Choroid plexus epithelial cell (primary cell): ENCODE measurements around the gene MYT1.

Experiments
- DNase-seq: peaks from one replicate; pipeline ENCODE4 v3.0.0-alpha.2; 2010; ENCODE audit warnings: low read depth
- H3K4me3 ChIP-seq: 2 replicates; pipeline ENCODE4 v1.5.1; 2011; ENCODE audit warnings: low read depth, mild to moderate bottlenecking, control low read depth, low read length, moderate library complexity
- TF ChIP-seq, protein P1 (sequence below): conservative IDR thresholded peaks from 2 replicates; pipeline ENCODE4 v1.5.1; 2011; ENCODE audit warnings: low read depth, mild to moderate bottlenecking, control low read depth, inconsistent platforms, low read length, moderate library complexity

The MYT1 gene

DNA sequence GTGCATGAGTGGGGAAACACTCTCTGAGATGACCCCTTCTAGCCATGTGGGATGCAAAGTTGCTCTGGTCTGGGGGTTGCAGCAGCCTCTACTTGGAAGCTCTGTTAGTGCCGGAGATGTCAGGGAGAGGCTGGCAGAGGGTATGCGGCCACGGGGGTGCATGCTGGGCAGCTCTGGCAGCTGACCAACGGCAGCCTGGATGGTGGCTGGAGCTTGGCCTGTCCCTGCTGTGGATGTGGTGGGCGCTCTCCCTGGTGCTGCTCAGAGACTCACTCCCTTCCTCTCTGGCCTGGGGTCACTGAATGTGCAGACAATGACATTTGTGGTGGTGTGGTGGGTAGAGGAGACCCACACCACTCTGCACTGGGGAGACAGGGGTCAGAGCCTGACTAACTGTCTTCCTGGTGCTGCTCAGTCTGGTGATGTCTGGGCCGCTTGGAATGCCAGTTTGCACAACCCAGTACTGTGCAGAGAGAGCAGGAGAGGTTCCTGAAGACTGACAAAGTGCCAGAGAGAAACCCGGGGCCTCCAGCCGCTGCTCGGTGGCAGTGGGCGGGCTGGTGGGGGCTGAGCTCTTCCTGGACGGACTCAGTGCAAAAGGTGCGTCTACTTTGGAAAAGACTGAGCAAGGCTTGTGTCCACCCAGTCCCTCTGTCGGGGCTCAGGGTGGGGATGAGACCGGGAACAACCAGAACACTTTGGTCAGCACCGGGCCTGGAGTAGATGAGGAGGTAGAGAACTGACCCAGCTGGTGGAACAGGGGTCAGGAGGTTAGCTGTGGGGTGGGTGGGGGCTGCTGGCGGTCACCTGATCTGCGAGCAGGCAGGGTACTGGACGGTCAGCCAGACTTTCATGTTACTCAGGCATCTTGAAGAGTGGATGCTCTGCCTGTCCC, 2.7 kb downstream of the MYT1 start:
- H3K4me3 ChIP-seq = no peak overlapping the region
- TF ChIP-seq, protein P1, sequence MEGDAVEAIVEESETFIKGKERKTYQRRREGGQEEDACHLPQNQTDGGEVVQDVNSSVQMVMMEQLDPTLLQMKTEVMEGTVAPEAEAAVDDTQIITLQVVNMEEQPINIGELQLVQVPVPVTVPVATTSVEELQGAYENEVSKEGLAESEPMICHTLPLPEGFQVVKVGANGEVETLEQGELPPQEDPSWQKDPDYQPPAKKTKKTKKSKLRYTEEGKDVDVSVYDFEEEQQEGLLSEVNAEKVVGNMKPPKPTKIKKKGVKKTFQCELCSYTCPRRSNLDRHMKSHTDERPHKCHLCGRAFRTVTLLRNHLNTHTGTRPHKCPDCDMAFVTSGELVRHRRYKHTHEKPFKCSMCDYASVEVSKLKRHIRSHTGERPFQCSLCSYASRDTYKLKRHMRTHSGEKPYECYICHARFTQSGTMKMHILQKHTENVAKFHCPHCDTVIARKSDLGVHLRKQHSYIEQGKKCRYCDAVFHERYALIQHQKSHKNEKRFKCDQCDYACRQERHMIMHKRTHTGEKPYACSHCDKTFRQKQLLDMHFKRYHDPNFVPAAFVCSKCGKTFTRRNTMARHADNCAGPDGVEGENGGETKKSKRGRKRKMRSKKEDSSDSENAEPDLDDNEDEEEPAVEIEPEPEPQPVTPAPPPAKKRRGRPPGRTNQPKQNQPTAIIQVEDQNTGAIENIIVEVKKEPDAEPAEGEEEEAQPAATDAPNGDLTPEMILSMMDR = no peak
- no peak for DNase-seq

DNA sequence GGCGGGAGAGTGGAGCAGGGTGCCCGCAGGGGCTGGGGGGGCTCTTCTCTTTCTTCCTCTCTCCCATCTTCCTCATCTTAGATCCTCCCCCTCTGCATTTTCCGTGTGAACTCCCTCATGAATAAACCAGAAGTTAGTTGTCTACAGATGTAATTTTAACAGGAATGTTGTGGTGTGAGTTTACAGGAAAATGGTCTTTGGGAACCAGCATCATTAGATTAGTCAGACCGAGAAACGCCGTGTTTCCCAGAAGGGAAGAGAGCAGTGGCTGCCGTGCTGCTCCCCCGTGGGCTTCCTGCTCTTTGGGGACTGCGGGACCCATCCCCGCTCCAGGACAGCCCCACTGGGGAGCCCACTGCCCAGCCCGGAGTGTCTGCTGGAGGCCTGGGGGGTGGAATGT, 3.4 kb downstream of the MYT1 start:
- TF ChIP-seq, protein P1 = no peak
- DNase-seq = no peak

DNA sequence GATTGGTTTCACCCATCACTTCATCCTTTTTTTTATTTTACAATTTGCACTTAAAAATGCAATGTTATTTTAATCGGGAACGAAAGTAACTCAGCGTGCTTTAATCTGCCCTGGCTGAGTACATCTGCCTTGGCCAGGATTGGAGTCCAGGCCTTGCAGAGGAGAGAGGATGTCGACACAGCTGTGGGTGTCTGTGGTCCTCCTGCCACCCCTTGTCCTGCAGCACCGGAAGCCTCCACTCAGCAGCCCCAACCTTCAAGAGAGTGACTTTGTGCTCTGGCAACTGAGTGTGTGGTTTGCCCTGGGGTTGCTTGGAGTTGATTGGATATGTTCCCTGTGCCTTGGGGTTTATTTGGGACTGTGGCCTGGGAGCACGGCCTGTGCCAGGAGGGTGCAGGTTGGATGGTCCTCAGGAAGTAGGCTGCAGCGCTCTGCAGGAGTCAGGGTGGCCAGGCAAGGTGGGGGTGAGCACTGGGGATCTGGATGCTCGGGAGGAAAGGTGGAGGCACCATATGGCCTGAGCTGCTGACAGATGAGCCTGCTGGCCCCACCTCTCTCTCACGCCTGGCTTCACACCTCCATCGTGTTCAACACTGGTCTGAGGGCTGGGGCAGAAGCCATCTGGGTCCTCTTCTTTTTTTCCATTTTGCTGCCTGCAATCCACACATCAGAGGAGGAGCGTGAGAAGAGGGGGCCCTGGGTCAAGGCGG, 4.3 kb downstream of the MYT1 start:
- TF ChIP-seq, protein P1 = no peak
- no peak for DNase-seq
- H3K4me3 ChIP-seq = no peak overlapping the region

More for the DNA sequence above, 3.4 kb downstream of the MYT1 start:
- H3K4me3 ChIP-seq = no peak overlapping the region

DNA sequence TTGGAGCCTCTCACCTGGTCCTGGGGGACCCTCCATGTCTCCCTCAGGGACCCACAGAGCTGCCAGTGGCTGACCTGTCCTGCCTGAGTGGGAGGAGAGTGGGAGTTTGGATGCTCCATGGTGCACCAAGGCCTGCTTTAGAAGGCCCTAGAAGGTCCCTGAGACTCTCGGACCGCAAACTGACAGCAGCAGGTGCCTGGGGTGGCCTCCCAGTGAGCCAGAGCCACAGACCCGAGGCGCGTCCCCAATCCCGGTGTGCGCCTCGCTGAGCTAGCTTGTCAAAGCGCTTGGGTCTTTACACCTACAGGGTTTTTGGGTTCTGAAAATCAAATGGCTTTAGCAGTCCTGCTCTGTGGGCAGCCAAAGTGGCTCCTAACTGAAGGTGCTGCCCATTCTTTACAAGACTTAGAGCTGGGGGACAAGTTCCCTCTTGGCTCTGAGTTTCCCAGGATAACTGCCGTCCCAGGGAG, 4.9 kb downstream of the MYT1 start:
- no peak overlapping the region for H3K4me3 ChIP-seq
- TF ChIP-seq, protein P1 = no peak
- no peak for DNase-seq

DNA sequence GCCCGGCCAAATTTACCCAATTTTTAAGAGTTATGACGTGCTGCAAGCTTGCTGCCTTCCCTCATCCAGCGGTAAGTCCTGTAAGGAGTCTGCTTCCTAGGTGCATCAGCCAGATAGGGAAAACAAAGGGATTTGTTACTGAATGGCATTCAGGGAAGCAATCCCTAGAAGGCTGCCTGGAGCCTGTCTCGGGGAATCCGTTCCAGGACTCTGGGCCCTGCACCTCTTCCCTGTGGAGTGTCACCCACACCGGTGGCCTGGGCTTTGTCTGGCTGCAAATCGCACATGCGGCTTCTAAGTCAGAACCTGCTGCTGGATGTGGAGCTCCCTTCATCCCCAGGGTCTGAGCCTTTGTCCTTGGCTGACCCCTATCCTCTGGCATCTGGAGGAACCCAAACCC, 7.0 kb downstream of the MYT1 start:
- TF ChIP-seq, protein P1 = no peak
- DNase-seq = no peak
- H3K4me3 ChIP-seq = no peak overlapping the region

DNA sequence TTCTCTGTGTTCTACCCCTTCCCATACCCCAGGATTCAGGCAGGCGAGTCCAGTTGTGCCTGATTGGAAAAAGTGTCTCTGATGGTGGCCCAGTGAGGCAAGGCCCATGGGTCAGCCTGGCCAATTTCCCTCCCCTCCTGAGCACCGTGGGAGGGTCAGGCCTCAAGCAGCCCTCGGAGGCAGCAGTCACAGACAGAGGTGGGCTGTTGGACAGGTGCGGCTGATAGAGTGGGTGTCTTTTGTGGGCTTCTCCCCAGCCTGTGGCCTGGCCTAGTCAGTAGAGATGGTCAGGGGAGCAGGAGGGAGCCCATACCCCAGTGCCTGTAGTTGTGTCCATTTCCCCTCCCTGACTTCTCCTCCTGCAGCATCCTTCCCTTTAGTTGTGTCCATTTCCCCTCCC, 8.9 kb downstream of the MYT1 start:
- no peak overlapping the region for H3K4me3 ChIP-seq
- no peak for DNase-seq
- TF ChIP-seq, protein P1 = no peak

DNA sequence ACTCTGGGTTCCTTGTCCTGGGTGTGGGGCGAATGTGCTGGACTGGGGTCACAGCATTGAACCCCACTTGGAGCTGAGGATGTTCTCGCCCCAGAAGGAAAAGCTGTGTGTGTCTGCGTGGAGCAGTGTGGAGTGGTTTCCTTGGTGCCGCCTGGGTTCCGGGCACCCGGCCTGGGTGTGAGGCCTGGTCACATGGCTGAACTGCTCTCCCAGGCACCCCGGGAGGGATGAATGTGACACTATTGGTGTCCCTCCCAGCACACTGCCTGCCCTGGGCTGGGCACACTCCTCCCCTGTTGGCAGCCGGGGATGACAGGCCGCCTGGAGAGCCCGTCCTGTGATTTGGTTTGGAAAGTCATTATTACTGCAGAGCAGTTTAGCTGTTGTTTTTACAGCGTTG, 12.3 kb downstream of the MYT1 start:
- TF ChIP-seq, protein P1 = no peak
- DNase-seq = no peak
- no peak overlapping the region for H3K4me3 ChIP-seq
